Amygdala (tissue), 56 donors: Measurements from ENCODE around the gene LGALS9.

ENCODE experiments used
- DNase-seq, 56 donors: peaks; one replicate each; lab custom pipeline; 2025; lab: John Stamatoyannopoulos, UW

LGALS9 gene

DNA sequence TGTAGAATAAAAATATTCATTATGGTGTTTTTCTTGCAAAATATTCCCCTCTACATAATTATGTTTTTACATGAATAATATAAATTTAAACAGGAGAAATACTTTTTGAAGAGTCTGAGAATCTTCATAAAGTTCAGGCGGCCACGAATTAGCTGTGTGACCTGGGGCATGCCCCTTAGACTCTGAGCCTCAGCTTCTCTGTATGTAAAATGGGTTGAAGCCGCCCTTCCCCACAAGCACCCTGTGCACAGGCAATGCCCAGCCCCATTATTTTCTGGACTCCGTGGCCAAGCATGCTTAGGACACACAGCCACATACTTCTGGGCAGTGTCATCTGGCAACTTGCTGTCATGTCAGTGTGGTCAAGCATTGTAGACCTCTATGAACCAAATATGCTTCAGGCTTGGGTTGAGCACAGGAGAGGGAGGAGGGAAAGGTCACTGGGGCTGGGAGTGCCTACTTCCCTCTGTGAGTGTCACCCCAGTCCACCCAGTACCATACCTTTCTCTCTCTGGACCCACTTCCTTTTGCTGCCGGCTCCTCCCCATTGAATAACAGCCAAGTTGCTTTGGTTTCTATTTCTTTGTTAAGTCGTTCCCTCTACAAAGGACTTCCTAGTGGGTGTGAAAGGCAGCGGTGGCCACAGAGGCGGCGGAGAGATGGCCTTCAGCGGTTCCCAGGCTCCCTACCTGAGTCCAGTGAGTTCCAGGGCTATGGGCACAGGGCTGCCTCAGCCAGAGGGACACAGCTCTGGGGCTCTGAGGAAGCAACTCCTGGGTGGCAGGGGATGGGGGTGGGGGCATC, at the start of gene LGALS9:
Gene LGALS9, plus strand, starts transcription at position 582 of the 804 bp plus-strand sequence. Its CDS starts 78 bp downstream, at position 660.
- DNase-seq = peak in 4 of 56 donors; percentile 1 to 28 (median 9)

DNA sequence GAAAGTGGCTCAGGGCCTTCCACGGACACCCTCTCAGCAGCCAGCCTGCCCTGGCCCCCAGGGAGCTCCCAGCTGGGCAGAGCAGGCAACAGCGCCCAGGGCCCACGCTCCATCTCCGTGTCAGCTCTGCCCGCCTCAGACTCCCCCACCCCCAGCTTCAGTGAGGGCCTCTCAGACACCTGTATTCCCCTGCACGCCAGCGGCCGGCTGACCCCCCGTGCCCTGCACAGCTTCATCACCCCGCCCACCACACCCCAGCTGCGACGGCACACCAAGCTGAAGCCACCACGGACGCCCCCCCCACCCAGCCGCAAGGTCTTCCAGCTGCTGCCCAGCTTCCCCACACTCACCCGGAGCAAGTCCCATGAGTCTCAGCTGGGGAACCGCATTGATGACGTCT, 48.3 kb upstream of the LGALS9 start:
- no peak for DNase-seq

DNA sequence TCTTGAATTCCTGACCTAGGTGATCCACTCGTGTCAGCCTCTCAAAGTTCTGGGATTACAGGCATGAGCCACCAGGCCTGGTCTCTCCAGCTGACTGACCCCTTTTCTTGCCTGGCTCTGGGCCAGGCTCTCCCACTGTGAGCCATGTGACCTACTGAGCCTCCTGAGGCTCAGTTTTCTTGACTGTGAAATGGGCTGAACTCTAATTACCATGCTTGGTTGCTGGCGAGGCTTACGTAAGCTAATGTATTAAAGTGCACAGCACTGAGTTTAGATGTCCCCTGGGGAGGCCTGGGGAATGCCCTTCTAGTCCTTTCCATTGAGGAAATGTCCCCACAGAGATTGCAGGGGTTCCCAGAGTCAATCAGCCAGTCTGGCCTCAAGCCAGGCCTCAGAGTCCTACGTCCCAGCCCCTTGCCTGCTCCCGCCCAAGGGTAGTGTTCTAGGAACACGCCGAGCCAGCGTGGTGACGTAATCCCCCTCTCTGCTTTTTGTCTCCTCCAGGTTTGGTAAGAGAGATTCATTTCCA, 45.8 kb upstream of the LGALS9 start:
- no peak for DNase-seq

DNA sequence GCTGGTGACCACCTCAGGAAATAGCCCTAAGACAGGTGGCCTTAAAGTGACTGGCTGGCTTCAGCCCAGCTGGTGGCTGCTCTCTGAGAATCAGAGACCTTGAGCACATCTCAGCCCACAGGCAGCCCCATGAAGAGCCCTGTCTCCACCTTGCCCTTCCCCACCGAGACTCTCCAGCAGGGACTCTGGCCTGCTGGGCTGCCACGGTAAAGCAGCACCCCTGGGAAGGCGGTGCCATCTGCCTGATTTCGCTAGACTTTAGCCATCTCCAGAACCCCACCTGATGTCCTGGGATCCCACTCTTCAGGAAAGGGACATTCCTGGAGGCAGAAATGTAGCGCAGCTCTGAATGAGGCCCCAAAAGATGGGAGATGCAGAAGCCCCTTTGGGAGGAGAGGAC, 45.2 kb upstream of the LGALS9 start:
- no peak for DNase-seq

DNA sequence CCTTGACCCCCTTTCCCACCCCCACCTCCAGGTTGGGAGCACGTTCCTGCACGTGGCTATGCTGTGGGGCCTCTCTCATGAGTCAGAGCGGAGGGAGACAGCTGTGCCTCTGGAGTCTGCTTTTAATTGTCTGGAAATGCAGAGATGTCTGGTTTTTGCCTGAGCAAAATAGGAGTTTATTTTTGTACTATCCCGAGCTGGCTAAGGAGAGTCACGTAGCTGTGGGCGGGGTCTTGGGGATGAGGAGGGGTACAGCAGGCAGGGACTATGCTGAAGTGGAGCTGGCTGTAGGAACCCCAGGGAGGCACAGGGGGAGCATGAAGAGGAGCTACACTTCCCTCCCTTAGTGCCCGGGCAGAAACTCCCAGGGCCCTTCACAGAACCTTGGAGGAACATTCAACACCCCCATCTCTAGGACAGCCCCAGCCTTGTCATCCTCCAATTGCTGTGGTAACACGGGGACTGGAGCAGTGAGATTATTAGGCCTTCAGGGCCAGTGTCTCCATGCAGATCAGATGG, 44.7 kb upstream of the LGALS9 start:
- no peak for DNase-seq

DNA sequence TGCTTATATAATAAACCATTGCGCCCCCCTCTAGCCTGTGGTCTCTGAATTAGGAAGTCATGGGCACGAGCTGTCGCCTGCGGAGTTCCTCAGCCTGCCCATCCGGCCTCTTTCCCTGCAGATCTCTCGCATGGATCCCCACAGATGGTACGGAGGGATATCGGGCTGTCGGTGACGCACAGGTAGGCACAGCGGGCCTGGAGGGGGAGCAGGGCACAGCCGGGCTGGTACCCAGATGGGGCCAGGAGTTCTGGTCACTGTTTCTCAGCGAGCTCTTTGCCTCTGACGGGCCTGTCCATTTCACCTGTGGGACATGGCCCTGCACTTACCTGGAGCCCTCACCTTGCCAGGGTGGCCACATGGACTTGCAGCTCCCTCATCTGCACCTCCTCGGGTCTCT, 42.6 kb upstream of the LGALS9 start:
- DNase-seq = no peak

DNA sequence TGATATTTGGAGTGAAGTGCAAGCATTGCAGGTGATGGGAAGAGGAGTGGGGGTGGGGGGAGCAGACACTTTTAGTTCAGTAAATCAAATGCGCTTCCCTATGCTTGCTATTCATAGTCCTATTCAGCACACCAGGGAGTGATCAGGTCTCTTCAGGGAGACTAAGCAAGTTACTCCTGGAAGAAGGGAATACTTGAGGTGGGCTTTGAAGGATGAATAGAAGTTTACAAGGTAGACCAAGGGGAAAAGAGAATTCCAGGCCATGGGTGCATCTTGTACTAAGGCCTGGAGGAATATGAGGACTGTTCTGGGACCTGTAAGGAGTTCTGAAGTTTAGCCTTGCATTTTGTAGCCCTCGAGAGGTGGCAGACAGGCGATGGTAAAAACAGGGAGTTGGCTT, 40.1 kb upstream of the LGALS9 start:
- no peak for DNase-seq

DNA sequence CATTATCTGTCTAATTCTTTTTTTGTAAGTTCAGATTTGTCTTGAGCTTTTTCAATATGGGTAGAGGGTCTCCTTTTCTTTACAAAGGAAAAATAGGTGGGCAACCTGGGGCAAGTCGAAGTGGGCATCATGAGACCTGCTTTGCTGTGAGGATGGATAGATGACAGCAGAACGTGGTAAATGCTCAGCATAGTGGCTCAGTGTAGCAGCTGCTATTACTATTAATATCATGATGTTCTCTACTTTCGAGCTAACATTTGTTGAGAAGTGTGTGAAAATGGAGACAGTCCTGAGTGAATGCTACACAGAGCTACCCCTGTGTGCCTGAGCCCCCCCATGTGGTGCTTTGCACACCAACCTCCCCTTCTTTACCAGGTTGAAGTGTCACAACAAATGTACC, 39.0 kb upstream of the LGALS9 start:
- no peak for DNase-seq

DNA sequence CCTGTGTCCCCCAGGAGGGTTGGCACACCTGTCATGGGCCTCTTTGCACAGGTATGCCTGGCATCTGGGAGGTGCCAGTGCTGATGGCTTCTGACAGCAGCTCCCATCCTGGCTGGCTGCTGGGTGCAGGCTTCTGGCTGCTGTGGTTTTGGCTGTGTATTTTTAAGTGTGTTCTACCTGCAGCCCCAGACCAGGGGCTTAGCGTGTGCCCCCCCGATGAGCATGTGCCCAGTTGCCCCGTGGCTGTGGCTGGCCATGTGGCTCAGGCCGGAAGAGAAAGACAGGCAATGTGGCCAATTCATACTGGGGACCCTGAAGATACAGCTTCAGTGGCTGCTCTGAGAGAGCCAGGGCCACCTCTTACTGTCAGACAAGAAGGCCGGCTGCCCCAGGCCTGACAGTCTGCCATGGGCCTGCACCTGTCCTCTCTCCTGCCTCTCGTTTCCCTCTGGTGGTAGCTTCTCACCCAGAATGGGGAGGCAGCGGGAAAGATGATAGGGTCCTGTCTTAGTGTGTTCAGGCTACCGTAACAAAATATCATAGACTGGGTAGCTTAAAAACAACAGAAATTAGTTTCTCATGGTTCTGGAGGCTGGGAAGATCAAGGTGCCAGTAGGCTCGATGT, 37.6 kb upstream of the LGALS9 start:
- DNase-seq = no peak

DNA sequence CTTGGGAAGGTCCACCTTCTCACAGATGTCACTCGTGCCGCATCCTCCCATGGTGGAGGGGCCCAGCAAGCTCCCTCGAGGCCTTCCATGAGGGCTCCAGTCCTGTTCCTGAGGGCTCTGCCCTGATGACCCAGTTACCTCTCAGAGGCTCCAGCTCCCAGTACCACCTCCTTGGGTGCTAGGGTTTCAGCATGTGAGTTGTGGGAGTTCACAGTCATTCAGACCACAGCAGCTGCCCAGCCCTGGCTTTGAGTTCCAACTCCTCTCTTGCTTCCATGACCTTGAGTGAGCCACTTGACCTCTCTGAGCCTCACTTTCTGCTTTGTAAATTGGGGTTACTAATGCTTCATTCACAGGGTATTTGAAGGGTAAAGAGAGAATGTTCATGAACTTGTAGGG, 37.1 kb upstream of the LGALS9 start:
- no peak for DNase-seq

DNA sequence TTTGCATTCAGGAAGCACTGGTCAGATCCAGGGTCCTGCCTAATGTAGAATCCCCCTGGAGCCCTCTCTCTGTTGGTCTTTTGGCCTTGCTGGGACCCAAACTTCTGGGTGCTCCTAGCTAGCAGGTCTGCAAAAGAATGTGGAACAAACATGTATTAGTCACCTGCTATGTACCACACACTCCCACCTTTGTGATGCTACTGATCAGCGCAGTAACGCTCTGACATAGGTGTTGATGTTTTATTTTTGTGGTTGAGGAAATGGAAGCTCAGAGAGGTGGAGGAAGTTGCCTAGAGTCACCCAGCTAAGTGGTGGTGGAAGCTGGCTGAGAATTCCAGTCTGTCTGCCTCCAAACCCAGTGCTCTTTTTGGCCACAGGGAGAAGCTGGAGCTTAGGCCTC, 35.8 kb upstream of the LGALS9 start:
- no peak for DNase-seq

DNA sequence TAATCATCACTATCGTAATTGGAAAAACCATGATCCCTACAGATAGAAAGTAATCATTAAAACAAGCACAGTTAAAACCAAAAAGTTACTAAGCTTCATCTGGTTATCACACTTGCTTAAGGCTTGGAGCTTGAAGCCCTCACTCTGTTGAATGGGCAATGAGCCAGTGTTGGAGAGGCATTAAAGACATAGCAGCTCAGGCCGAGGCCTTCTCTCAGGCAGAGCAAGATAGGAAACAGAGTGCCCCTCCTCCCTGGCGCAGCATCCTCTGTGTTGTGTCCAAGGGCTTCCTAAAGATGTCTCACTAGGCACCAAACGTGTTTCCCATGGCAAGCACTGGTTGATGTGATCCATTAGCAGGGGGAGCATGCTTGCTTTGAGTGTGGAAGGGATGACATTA, 34.9 kb upstream of the LGALS9 start:
- peak in 1 of 56 donors; percentile 41 for DNase-seq

DNA sequence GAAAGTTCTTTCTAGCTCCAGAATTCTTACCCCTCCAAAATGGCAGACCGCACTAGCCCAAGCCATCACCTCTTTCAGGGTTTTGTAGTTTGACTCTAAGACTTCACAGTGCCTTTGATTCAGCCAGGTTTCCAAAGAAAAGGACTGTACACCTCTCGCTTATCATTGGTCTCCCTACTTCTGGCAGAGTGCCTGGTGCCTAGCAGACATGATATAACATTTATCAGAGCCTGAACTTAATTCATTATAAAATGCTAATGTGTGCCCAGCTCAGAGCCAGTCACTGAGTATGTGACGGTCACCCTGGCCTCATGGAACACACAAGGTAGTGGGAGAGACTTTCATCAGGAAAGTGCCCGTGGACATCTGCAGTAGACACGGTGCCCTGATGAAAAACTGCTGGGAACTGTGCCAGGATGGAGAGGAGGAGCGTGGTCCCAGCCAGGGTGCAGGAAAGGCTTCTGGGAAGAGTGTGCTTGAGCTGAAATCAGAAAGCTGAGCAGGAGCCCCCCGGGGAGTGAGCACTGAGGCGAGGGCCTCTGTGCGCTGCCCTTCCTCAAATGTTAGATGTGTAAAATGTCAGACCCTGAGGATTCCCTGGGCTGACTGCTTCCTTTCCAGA, 34.3 kb upstream of the LGALS9 start:
- peak in 4 of 56 donors; percentile 5 to 62 (median 14) for DNase-seq

DNA sequence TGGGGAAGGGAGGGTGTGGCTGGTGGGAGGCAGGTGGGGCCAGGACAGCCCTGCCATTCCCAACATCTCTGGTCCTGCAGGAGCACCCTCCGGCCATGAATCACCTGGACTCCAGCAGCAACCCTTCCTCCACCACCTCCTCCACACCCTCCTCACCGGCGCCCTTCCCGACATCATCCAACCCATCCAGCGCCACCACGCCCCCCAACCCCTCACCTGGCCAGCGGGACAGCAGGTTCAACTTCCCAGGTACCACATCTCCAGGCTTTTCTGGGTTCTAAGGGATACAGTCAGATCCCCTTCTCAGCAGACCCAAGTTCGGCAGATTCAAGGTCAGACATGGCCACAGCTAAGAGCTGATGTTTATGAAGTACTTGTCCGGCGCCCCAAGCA, 33.8 kb upstream of the LGALS9 start:
- DNase-seq = no peak

DNA sequence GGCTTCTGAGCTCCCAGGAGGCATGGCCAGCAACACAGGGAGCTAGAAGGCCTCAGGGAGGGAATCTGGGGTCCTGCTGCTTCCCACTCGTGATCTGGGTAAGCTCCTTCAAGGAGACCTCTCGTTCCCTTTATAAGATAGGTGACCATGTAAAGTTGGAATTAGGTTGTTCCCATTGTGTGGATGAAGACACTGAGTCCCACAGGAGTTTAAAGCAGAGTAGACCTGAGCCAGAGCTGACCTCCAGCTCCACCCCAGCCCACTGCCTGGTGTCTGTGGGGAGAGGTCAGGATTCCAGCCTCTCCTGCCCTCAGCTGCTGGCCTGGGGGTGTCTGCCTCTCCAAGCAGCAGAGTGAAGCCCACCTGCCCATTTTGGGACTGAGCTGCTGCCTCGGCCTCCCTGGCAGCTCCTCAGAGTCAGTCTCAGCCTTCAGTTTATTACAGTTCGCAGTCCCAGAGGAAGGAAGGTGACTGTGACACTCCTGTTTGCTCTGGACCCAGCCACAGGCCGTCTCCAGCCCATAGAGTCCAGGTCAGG, 33.1 kb upstream of the LGALS9 start:
- DNase-seq = no peak

DNA sequence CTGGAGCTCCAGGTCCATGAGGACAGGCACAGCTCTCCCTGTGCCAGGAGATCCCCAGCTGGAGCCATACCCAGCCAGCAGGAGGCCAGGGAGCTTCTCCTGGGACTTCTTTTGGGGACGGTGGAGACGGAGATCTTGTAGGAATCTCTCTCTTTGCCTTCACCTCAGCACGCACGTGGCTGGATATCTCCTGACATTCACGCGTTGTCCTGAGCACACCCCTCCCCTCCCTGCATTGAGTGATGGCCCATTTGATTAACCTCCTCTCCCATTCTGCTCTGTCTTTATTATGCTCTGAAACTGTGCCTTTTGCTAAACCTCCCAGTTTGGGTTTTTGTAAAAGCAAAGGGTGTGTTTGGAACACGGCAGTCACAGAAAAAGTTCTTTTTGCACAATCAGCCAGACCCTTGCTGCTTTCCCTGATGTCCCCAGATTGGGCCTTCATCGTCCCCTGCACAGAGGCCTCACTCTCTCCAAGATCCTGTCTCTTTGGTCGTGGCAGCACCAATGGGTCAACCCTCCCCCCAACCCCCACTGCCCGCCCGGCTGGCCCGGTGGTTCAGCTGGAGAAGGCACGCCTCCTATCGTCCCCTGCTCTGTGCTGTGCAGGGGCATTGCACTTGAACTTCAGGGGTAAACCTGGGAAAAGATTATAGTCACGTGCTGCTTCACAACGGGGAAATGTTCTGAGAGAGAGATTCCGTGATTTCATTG, 32.5 kb upstream of the LGALS9 start:
- no peak for DNase-seq

DNA sequence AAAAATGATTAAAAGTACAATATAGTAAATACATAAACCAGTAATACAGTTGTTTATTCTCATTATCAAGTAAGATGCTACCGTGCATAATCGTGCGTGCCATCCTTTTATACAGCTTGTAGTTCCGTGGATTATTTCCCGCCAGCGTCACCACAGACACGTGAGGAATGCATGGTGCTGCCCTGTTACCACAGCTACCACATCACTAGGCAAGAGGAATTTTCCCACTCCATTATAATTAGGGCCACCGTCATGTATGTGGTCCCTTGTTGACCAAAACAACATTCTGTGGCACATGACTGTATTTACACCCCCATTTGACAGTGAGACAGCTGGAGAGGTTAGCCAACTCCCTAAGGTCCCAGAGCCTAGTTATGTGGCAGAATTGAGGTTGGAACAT, 30.5 kb upstream of the LGALS9 start:
- DNase-seq = no peak

DNA sequence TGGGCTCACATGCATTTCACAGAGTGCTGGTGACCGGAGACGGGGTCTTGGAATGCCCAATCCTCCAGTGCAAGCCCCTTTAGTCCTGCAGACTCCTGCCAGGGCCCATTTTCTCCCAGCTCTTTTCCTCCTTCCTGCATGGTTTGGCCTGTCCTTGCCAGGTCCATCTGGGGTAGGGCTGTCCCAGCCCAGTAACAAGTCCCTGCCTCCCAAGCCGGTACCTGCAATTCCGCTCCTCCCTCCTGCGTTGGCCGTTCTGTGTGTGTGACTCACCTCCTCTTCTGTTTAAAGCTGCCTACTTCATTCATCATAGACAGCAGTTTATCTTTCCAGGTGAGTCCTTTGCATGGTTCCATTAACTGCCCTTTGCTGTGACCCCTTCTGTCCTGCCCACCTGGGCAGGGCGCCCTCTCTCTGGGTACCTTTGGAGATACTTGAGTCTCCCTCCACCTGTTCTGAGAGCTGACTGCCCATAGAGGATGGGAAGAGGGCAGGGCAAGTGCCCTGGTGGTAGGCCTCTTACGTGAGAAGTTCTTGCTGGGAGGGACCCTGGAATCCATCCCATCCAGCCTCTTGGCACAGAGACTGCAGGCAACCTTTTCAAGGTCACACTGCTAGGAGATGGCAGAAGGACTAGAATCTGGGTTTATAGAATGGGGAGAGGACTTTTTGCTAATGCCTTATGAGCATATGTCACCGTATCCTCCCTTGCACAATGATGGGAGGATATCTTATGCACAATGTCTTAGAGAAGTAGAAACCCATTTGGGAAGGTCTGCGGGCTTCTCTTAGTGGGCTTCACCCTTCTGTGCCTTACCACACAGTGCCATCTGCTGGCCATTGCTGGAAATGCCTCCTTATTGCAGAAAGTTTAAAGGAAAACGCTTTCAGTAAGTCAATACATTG, 29.7 kb upstream of the LGALS9 start:
- DNase-seq = peak in 52 of 56 donors; percentile 3 to 94 (median 52)

DNA sequence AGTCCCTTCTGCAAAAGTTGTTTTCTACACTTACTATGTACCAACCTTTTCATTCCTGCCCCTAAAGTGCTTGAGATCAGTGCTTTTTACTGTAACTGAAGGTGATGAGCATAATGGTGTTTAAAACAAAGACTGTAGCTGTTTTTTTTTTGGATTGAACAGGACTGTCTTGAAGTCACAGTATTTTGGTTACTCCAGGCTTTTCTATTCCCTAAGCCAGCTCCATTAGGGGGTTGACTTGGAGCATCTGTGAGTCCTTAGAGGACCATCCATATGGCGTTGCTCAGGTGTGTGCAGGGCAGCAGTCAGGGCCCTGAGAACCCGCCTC, 29.0 kb upstream of the LGALS9 start:
- no peak for DNase-seq
